H9 (cell line): ENCODE data around the gene DENND4B. TPM values are rescaled to one million over a fixed set of nuclear protein-coding genes. Genes with fewer than 3 reads are reported as not detected.

Experiments used
- DNase-seq: peaks from one replicate; pipeline ENCODE4 v3.0.0-alpha.2; 2017
- H2AFZ ChIP-seq: one replicate; pipeline ENCODE4 v1.6.1; 2013; ENCODE audit warnings: mild to moderate bottlenecking, low read length, control low read depth, moderate library complexity
- H2AK5ac ChIP-seq: 2 replicates; pipeline ENCODE4 v1.6.1; 2013; ENCODE audit warnings: low read length, control low read depth, mixed read lengths; ENCODE audit not compliant: insufficient read length
- H2BK120ac ChIP-seq: one replicate; pipeline ENCODE4 v1.6.1; 2013; ENCODE audit warnings: low read depth, mild to moderate bottlenecking, low read length, control low read depth, inconsistent platforms; ENCODE audit not compliant: poor library complexity, severe bottlenecking
- H2BK12ac ChIP-seq: 2 replicates; pipeline ENCODE4 v1.6.1; 2013; ENCODE audit warnings: low read length, control low read depth, mixed read lengths, low read depth; ENCODE audit not compliant: insufficient read length
- H2BK15ac ChIP-seq: 2 replicates; pipeline ENCODE4 v1.6.1; 2013; ENCODE audit warnings: low read depth, low read length, control low read depth
- H2BK20ac ChIP-seq: one replicate; pipeline ENCODE4 v1.6.1; 2013; ENCODE audit warnings: low read depth, mild to moderate bottlenecking, low read length, control low read depth, inconsistent platforms; ENCODE audit not compliant: poor library complexity, severe bottlenecking
- H2BK5ac ChIP-seq: 2 replicates; pipeline ENCODE4 v1.6.1; 2013; ENCODE audit warnings: low read length, control low read depth, mixed read lengths; ENCODE audit not compliant: insufficient read length
- H3K14ac ChIP-seq: 2 replicates; pipeline ENCODE4 v1.6.1; 2013; ENCODE audit warnings: low read length, control low read depth; ENCODE audit not compliant: insufficient read depth
- H3K18ac ChIP-seq: 2 replicates; pipeline ENCODE4 v1.6.1; 2013; ENCODE audit warnings: low read depth, mild to moderate bottlenecking, mixed read lengths, low read length, control low read depth; ENCODE audit not compliant: insufficient read length
- H3K23ac ChIP-seq: 2 replicates; pipeline ENCODE4 v1.6.1; 2013; ENCODE audit warnings: low read length, control low read depth, mixed read lengths, low read depth; ENCODE audit not compliant: insufficient read length
- H3K23me2 ChIP-seq: 2 replicates; pipeline ENCODE4 v1.6.1; 2013; ENCODE audit warnings: low read depth, mild to moderate bottlenecking, mixed read lengths, low read length, control low read depth; ENCODE audit not compliant: insufficient read length, poor library complexity, severe bottlenecking
- H3K27ac ChIP-seq: 2 replicates; pipeline ENCODE4 v1.5.1; 2013; ENCODE audit warnings: low read length, control low read depth, mixed read lengths, low read depth; ENCODE audit not compliant: insufficient read length
- H3K27me3 ChIP-seq: 2 replicates; pipeline ENCODE4 v1.6.1; 2013; ENCODE audit warnings: low read length, control low read depth, inconsistent platforms; ENCODE audit not compliant: insufficient read depth
- H3K4ac ChIP-seq: 2 replicates; pipeline ENCODE4 v1.6.1; 2013; ENCODE audit warnings: low read depth, mild to moderate bottlenecking, control low read depth, inconsistent platforms, low read length, moderate library complexity
- H3K4me1 ChIP-seq: 2 replicates; pipeline ENCODE4 v1.6.1; 2013; ENCODE audit warnings: low read length, control low read depth, inconsistent platforms; ENCODE audit not compliant: insufficient read depth
- H3K4me2 ChIP-seq: 2 replicates; pipeline ENCODE4 v1.6.1; 2013; ENCODE audit warnings: low read length, control low read depth, mixed read lengths; ENCODE audit not compliant: insufficient read length, insufficient read depth
- H3K56ac ChIP-seq: 2 replicates; pipeline ENCODE4 v1.6.1; 2013; ENCODE audit warnings: low read depth, mild to moderate bottlenecking, mixed read lengths, low read length, control low read depth; ENCODE audit not compliant: insufficient read length
- H3K79me1 ChIP-seq: 2 replicates; pipeline ENCODE4 v1.6.1; 2013; ENCODE audit warnings: low read depth, mild to moderate bottlenecking, moderate library complexity, low read length, control low read depth, inconsistent platforms; ENCODE audit not compliant: insufficient read depth, poor library complexity, severe bottlenecking
- H3K79me2 ChIP-seq: 2 replicates; pipeline ENCODE4 v1.6.1; 2013; ENCODE audit warnings: low read length, control low read depth, inconsistent platforms; ENCODE audit not compliant: insufficient read depth
- H3K9ac ChIP-seq: 2 replicates; pipeline ENCODE4 v1.6.1; 2013; ENCODE audit warnings: low read length, control low read depth, mixed read lengths; ENCODE audit not compliant: insufficient read length; ENCODE audit errors: extremely low read depth
- H3K9me3 ChIP-seq: one replicate; pipeline ENCODE4 v1.6.1; 2013; ENCODE audit warnings: low read depth, low read length, inconsistent platforms; ENCODE audit not compliant: control insufficient read depth
- H3T11ph ChIP-seq: one replicate; pipeline ENCODE4 v1.6.1; 2013; ENCODE audit warnings: mild to moderate bottlenecking, low read length, control low read depth, inconsistent platforms
- H4K20me1 ChIP-seq: one replicate; pipeline ENCODE4 v1.6.1; 2013; ENCODE audit not compliant: control insufficient read depth, insufficient read length, insufficient read depth
- H4K5ac ChIP-seq: 2 replicates; pipeline ENCODE4 v1.6.1; 2013; ENCODE audit warnings: low read depth, mild to moderate bottlenecking, mixed read lengths, low read length, control low read depth; ENCODE audit not compliant: insufficient read length
- H4K8ac ChIP-seq: replicated peaks from 2 replicates; pipeline ENCODE4 v1.6.1; 2013; ENCODE audit warnings: low read length, control low read depth, mixed read lengths, low read depth; ENCODE audit not compliant: insufficient read length
- H4K91ac ChIP-seq: 2 replicates; pipeline ENCODE4 v1.6.1; 2013; ENCODE audit warnings: low read depth, mild to moderate bottlenecking, moderate library complexity, mixed read lengths, low read length, control low read depth; ENCODE audit not compliant: insufficient read length
- H3K27ac Mint-ChIP-seq, 3 experiments: 2 replicates in 2 of 3; 3 replicates in 1 of 3; pipeline ENCODE4 v1.8.0; 2020 to 2021; ENCODE audit warnings: mixed read lengths in 3 of 3, mild to moderate bottlenecking in 1 of 3, moderate library complexity in 1 of 3
- H3K27me3 Mint-ChIP-seq: 2 replicates; pipeline ENCODE4 v1.8.0; 2021; ENCODE audit warnings: low read depth, mild to moderate bottlenecking, moderate library complexity, mixed read lengths
- H3K36me3 Mint-ChIP-seq, 3 experiments: 2 replicates in 2 of 3; 3 replicates in 1 of 3; pipeline ENCODE4 v1.8.0; 2020 to 2021; ENCODE audit warnings: low read depth in 3 of 3, mixed read lengths in 3 of 3; ENCODE audit not compliant: insufficient read depth in 1 of 3
- H3K4me1 Mint-ChIP-seq, 2 experiments: 2 replicates each; pipeline ENCODE4 v1.8.0; 2020; ENCODE audit warnings: mixed read lengths in 2 of 2
- H3K4me3 Mint-ChIP-seq, 2 experiments: 2 replicates in 1 of 2; 3 replicates in 1 of 2; pipeline ENCODE4 v1.8.0; 2020 to 2021; ENCODE audit warnings: mild to moderate bottlenecking in 2 of 2, mixed read lengths in 2 of 2, moderate library complexity in 1 of 2
- H3K9me3 Mint-ChIP-seq, 2 experiments: 2 replicates in 1 of 2; 3 replicates in 1 of 2; pipeline ENCODE4 v1.8.0; 2020; ENCODE audit warnings: mild to moderate bottlenecking in 2 of 2, mixed read lengths in 2 of 2, moderate library complexity in 1 of 2
- CTCF ChIP-seq: fragments of 200-600 bp; sonication (generic); conservative IDR thresholded peaks from 3 replicates; pipeline ENCODE4 v1.8.0; 2021; ENCODE audit warnings: antibody characterized with exemption, mild to moderate bottlenecking
- WGBS: extraction: QIAGEN DNeasy Blood & Tissue Kit; methylation state at CpG from one replicate; pipeline ENCODE4 v1.1.7; 2013; ENCODE audit warnings: missing lambda C conversion rate, low lambda C conversion rate, mixed read lengths; ENCODE audit not compliant: insufficient read length; ENCODE audit errors: extremely low coverage; 5-methylcytosine and 5-hydroxymethylcytosine counted together
- total RNA-seq: library from RNA; stranded (reverse); gene quantifications from 2 replicates; pipeline ENCODE4 v1.2.1, GENCODE V29; 2021

DENND4B gene
- total RNA-seq, 1 experiment from 2014 or later = 84.6 TPM

- Histone ChIP-seq H4K20me1 (no peaks in the 10 kb centered on the region), H2AFZ (no peak overlapping the region), H2BK5ac (no peak overlapping the region), H4K5ac (no peak overlapping the region), H3K9ac (no peak overlapping the region), H2AK5ac (no peak overlapping the region), H2BK120ac (no peak overlapping the region), H2BK12ac (no peak overlapping the region), H2BK20ac (no peak overlapping the region), H4K8ac (no peak overlapping the region), H3K4me1 (no peaks in the 10 kb centered on the region; the same call in 1 of the 2 replicates), H3K9me3 (no peaks in the 10 kb centered on the region), H3K56ac (no peak overlapping the region), H3K27me3 (no peaks in the 10 kb centered on the region), H3K14ac (no peak overlapping the region), H3K4ac (no peak overlapping the region), H4K91ac (no peak overlapping the region), H2BK15ac (no peak overlapping the region), H3K23me2 (peaks cover 5% of the 10 kb centered on the region), H3K4me2 (no peak overlapping the region), H3K79me1 (peaks cover 3% of the 10 kb centered on the region), H3T11ph (no peak overlapping the region), H3K23ac (no peak overlapping the region), H3K27ac (no peak overlapping the region), H3K79me2 (no peaks in the 10 kb centered on the region), H3K18ac (no peak overlapping the region)
- Mint-ChIP-seq H3K9me3 (no peaks in the 10 kb centered on the region), H3K27me3 (no peaks in the 10 kb centered on the region), H3K4me3 (no peak overlapping the region), H3K4me1 (peaks cover 10 to 17% of the 10 kb centered on the region in 2 experiments), H3K36me3 (peaks cover 11 to 50% (median 40%) of the 10 kb centered on the region in 3 experiments), H3K27ac (peak overlapping the region in 1 of 3 experiments; percentile 48; a peak in 1 of 7 replicates)
- DNase-seq = no peak
- no peak for TF ChIP-seq CTCF
- no CpG with 5 or more reads among the region's 11 CpGs for WGBS
These were observed 3.6 kb downstream of the DENND4B start for GRCh38 chr1:153942766-153943549.
